HG02623 (cell line): Measurements from ENCODE around the gene C1orf226.
A peak's percentile ranks its signal among the peaks of the same experiment; 100 is the strongest.
"Not testable (repeated sequence)": the region's sequence is repeated elsewhere in the genome, so short reads cannot be mapped to it uniquely, and the experiment has no call there.

ENCODE experiments used
- ATAC-seq: cut with Tn5 transposase; IDR thresholded peaks from one replicate; pipeline ENCODE4 v1.9.1; 2021; ENCODE audit warnings: moderate library complexity; ENCODE audit not compliant: unreplicated experiment

C1orf226 gene

GRCh38 chr1:162381383-162381782 is at the start of gene C1orf226:
Gene C1orf226, plus strand, starts transcription at chr1:162381728. Its CDS starts 174 bp downstream, at chr1:162381902.
- no peak for ATAC-seq

- ATAC-seq: no peak
These were observed 47.5 kb upstream of the C1orf226 start for GRCh38 chr1:162333991-162334390.

- no peak for ATAC-seq
These were observed 46.4 kb upstream of the C1orf226 start for GRCh38 chr1:162335126-162335525.

GRCh38 chr1:162336621-162337285 is 44.8 kb upstream of the C1orf226 start:
- ATAC-seq: no peak

GRCh38 chr1:162342452-162342983 is 39.0 kb upstream of the C1orf226 start:
- ATAC-seq: no peak

GRCh38 chr1:162343470-162343869 is 38.1 kb upstream of the C1orf226 start:
- ATAC-seq: no peak

- no peak for ATAC-seq
These were observed 34.2 kb upstream of the C1orf226 start for GRCh38 chr1:162347281-162347680.

GRCh38 chr1:162349635-162350330 is 31.7 kb upstream of the C1orf226 start:
- no peak for ATAC-seq

- no peak for ATAC-seq
These were observed 30.2 kb upstream of the C1orf226 start for GRCh38 chr1:162351246-162351842.

GRCh38 chr1:162351874-162352273 is 29.7 kb upstream of the C1orf226 start:
- not testable (repeated sequence) for ATAC-seq

GRCh38 chr1:162353078-162353477 is 28.4 kb upstream of the C1orf226 start:
- no peak for ATAC-seq

GRCh38 chr1:162353702-162354101 is 27.8 kb upstream of the C1orf226 start:
- no peak for ATAC-seq

- no peak for ATAC-seq
These were observed 23.8 kb upstream of the C1orf226 start for GRCh38 chr1:162357681-162358266.

- no peak for ATAC-seq
These were observed 22.6 kb upstream of the C1orf226 start for GRCh38 chr1:162358928-162359327.

- no peak for ATAC-seq
These were observed 21.8 kb upstream of the C1orf226 start for GRCh38 chr1:162359523-162360236.

GRCh38 chr1:162360237-162360873 is 21.2 kb upstream of the C1orf226 start:
- no peak for ATAC-seq

GRCh38 chr1:162360874-162361260 is 20.7 kb upstream of the C1orf226 start:
- no peak for ATAC-seq

GRCh38 chr1:162361349-162361748 is 20.2 kb upstream of the C1orf226 start:
- ATAC-seq: peak; percentile 26

GRCh38 chr1:162363823-162364222 is 17.7 kb upstream of the C1orf226 start:
- no peak for ATAC-seq

GRCh38 chr1:162364498-162364897 is 17.0 kb upstream of the C1orf226 start:
- no peak for ATAC-seq
